SIG-M5 (cell line): ENCODE results near the gene EMC9.

ENCODE experiments used
- DNase-seq: peaks from one replicate; lab custom pipeline; 2025; lab: John Stamatoyannopoulos, UW

EMC9 gene

GRCh38 chr14:24177041-24177825 is 35.8 kb upstream of the EMC9 start:
- DNase-seq: no peak

- no peak for DNase-seq
Measured at GRCh38 chr14:24176599-24176998, 35.2 kb upstream of the EMC9 start.

- DNase-seq: no peak
Measured at GRCh38 chr14:24172871-24173281, 31.5 kb upstream of the EMC9 start.

GRCh38 chr14:24172261-24172860 is 31.0 kb upstream of the EMC9 start:
- no peak for DNase-seq

GRCh38 chr14:24171422-24172260 is 30.2 kb upstream of the EMC9 start, which contains the start of gene REC8:
Gene REC8, plus strand, starts transcription at chr14:24172080. Its CDS starts 473 bp downstream, at chr14:24172553.
- DNase-seq: no peak

- no peak for DNase-seq
Measured at GRCh38 chr14:24167469-24168114, 26.2 kb upstream of the EMC9 start.

- DNase-seq: no peak
Measured at GRCh38 chr14:24165785-24166184, 24.4 kb upstream of the EMC9 start.

GRCh38 chr14:24164518-24164991 is 23.2 kb upstream of the EMC9 start:
- no peak for DNase-seq

- DNase-seq: no peak
Measured at GRCh38 chr14:24162093-24162492, 20.7 kb upstream of the EMC9 start.

- peak; percentile 69 for DNase-seq
Measured at GRCh38 chr14:24160850-24161804, 19.7 kb upstream of the EMC9 start, which contains the start of gene IRF9. Gene IRF9, plus strand, starts transcription at chr14:24161265. Its CDS starts 880 bp downstream, at chr14:24162145.

GRCh38 chr14:24160499-24160849 is 19.1 kb upstream of the EMC9 start:
- no peak for DNase-seq

- no peak for DNase-seq
Measured at GRCh38 chr14:24159777-24160498, 18.5 kb upstream of the EMC9 start.

- no peak for DNase-seq
Measured at GRCh38 chr14:24157331-24157730, 15.9 kb upstream of the EMC9 start.

- no peak for DNase-seq
Measured at GRCh38 chr14:24156840-24157239, 15.4 kb upstream of the EMC9 start.

- no peak for DNase-seq
Measured at GRCh38 chr14:24155100-24155499, 13.7 kb upstream of the EMC9 start.

- DNase-seq: no peak
Measured at GRCh38 chr14:24151404-24152080, 10.2 kb upstream of the EMC9 start.

- DNase-seq: no peak
Measured at GRCh38 chr14:24150993-24151392, 9.6 kb upstream of the EMC9 start.

GRCh38 chr14:24150567-24150966 is 9.2 kb upstream of the EMC9 start:
- no peak for DNase-seq

GRCh38 chr14:24150061-24150460 is 8.7 kb upstream of the EMC9 start:
- DNase-seq: no peak
